Measurements from ENCODE around the gene LRRK1.

GRCh38 chr15:101088271-101088670, 169.1 kb downstream of the LRRK1 start:
- TF ChIP-seq CTCF (IDR thresholded peaks at IDR 0.05; ENCODE audit: borderline replicate concordance, extremely low read depth, low read length, poor library complexity, severe bottlenecking) (no peak), EZH2 (IDR thresholded peaks at IDR 0.05; ENCODE audit: borderline replicate concordance, low read depth, low read length, severe bottlenecking) (no peak)
